RPMI8226 (cell line): Measurements from ENCODE around the gene ID1.

Experiments
- DNase-seq: peaks from one replicate; pipeline ENCODE4 v3.0.0-alpha.2; 2015

ID1 gene, protein sequence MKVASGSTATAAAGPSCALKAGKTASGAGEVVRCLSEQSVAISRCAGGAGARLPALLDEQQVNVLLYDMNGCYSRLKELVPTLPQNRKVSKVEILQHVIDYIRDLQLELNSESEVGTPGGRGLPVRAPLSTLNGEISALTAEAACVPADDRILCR

DNA sequence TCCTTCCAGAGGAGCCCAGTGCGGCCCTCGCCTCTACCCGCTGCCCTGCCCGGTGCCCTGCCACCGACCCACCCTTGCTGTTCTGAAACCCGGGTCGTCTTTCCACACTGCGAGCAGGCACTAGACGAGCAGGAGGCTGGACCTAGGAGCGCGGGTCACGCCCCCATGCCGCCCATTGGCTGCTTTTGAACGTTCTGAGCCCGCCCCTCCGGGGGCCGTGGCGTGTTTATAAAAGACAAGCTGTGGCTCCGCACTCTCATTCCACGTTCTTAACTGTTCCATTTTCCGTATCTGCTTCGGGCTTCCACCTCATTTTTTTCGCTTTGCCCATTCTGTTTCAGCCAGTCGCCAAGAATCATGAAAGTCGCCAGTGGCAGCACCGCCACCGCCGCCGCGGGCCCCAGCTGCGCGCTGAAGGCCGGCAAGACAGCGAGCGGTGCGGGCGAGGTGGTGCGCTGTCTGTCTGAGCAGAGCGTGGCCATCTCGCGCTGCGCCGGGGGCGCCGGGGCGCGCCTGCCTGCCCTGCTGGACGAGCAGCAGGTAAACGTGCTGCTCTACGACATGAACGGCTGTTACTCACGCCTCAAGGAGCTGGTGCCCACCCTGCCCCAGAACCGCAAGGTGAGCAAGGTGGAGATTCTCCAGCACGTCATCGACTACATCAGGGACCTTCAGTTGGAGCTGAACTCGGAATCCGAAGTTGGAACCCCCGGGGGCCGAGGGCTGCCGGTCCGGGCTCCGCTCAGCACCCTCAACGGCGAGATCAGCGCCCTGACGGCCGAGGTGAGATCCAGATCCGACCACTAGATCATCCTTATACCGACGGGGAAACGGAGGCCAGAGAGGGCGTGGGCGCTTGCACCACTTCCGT, at the start of gene ID1:
ID1 (plus strand) TSS at position 259 of the 871 bp plus-strand sequence; CDS start at position 358, 99 bp downstream.
- DNase-seq: peak; percentile 97

- no peak for DNase-seq
Observed at GRCh38 chr20:31559704-31560093, 45.4 kb upstream of the ID1 start.

DNA sequence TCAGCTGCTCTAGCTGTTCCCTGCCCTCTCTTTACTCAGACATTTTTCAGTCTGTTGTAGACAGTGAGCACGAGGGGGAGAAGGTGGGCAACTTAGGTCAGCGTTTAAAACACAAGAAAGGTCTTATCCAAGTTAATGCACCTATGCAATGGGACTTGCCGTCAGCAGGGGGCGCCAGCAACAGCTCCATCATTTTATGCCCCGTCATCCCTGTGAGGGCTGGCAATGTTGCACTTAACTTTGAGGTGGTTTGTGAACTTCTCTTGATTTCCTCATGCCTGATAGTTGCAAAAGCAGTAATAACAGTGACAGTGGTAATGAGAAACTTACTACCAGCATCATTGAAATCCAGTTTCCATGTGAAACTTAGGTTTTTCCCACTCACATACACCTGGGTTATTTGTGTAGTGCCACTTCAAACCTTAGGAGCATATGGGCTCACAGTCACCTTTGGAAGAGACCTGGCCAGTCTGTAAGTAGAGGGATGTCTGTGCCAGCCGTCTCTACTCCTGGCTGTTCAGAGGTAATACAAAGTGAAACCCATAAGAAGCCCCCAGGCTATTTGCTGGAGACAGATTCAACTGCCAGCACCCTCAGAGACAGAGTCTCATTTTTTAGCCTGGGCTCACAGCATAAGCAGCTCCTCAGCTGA, 44.9 kb upstream of the ID1 start:
- peak; percentile 75 for DNase-seq

GRCh38 chr20:31560746-31561598, 44.1 kb upstream of the ID1 start:
- DNase-seq: no peak

GRCh38 chr20:31562241-31562640, 42.8 kb upstream of the ID1 start:
- DNase-seq: no peak

- no peak for DNase-seq
Observed at GRCh38 chr20:31564284-31564683, 40.8 kb upstream of the ID1 start.

DNA sequence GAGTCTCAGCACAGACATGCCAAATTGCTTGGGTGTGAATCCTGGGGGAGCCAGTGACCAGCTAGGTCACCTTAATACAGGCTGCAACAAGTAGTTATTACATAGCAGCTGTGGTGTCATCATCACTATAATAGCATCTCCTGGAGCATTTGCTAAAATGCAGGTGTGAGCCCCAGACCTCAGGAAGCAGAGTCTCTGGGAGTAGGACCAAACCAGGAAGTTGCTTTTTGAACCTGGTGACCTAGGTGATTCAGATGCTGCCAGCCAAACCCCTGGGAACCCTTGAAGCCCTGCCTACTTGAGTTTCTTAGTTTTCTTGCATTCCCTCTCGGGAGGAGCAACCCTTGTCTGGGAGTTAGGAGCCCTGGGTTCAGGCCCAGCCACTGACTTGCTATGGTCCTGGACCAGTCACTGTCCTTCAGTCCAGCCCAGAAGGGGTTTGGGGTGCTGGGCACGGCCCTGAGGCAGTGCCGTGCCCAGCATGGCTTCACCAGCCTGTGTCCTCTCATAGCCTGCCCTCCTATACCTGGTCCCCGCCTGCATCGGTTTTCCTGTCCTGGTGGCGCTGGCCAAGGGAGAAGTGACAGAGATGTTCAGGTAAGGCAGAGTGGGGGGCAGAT, 39.3 kb upstream of the ID1 start:
- DNase-seq: peak; percentile 86

- DNase-seq: no peak
Observed at GRCh38 chr20:31566319-31566657, 38.8 kb upstream of the ID1 start.

GRCh38 chr20:31566658-31567379, 38.3 kb upstream of the ID1 start:
- peak; percentile 97 for DNase-seq

- no peak for DNase-seq
Observed at GRCh38 chr20:31567380-31567720, 37.7 kb upstream of the ID1 start.

- no peak for DNase-seq
Observed at GRCh38 chr20:31568041-31568731, 36.9 kb upstream of the ID1 start.

DNA sequence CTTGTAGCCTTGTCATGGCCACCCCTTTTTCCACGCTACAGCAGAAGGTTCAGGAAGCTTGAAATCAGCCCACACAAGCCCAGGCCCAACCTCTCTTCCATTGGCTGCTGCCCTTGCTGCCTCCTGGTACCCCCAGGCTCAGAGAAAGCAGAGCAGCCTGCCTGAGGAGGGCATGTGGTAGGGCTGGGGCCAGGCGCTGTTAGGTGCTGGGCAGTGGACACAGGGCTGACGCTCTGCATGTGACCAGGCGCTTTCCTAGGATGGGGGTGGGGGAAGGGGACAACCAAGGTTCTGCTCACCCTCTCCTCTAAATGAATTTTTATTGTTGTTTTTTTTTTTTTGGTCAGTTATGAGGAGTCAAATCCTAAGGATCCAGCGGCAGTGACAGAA, 36.3 kb upstream of the ID1 start:
- no peak for DNase-seq

- DNase-seq: peak; percentile 51
Observed at GRCh38 chr20:31569163-31570020, 35.7 kb upstream of the ID1 start.

GRCh38 chr20:31570021-31570463, 35.0 kb upstream of the ID1 start:
- no peak for DNase-seq

- no peak for DNase-seq
Observed at GRCh38 chr20:31570735-31571617, 34.1 kb upstream of the ID1 start.

DNA sequence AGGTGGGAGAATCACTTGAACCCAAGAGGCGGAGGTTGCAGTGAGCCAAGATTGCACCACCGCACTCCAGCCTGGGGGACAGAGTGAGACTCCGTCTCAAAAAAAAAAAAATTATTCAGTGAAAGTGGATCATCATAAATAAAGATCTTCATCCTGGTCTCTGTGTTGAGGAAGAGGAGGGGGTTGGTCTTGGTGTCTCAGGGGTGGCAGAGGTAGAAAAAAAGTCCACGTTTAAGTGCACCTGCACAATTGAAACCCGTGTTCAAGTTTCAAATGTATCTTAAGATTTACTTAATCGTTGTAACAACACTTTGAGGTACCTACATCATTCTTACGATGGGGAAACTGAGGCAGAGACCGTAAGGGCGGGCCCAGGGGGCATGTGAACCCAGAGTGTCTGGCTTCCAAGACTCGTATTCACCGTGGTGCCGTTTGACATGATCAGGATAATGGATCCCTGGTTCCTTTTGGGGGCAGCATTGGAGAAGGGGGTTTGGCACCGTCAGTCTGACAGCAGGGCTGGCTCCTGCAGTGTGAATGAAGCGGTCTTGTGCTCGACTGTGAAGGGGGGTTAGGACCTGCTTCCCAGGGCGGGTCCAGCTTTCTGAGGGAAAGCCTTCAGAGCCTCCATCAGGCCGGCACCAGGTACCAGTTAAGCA, 32.9 kb upstream of the ID1 start:
- DNase-seq: peak; percentile 41

GRCh38 chr20:31572701-31573554, 32.2 kb upstream of the ID1 start:
- peak; percentile 96 for DNase-seq
